Hematopoietic multipotent progenitor cell treated with erythropoietin and hydrocortisone succinate and interleukin-3 and kit ligand, for 15 days (in vitro differentiated cells): ENCODE results near the gene TMEM98.
A peak's percentile ranks its signal among the peaks of the same experiment; 100 is the strongest.
"Not testable (repeated sequence)": the region's sequence is repeated elsewhere in the genome, so short reads cannot be mapped to it uniquely, and the experiment has no call there.

Source experiments
- DNase-seq: peaks from one replicate; pipeline ENCODE4 v3.0.0-alpha.2; 2015; ENCODE audit warnings: low spot score

The TMEM98 gene

DNA sequence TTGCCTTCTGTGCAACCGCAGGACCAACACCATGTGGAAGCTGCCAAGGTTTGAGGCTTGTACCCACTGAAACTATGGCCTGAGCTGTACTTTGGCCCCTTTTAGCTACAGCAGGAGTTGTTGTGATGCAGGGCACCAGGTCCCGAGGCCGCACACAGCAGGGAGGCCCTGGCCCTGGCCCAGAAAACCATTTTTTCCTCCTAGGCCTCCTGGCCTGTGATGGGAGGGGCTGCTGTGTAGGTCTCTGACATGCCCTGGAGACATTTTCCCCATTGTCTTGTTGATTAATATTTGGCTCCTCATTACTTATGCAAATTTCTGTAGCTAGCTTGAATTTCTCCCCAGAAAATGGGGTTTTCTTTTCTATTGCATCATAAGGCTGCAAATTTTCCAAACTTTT is 53.7 kb downstream of the TMEM98 start:
- DNase-seq, result not testable (repeated sequence)

DNA sequence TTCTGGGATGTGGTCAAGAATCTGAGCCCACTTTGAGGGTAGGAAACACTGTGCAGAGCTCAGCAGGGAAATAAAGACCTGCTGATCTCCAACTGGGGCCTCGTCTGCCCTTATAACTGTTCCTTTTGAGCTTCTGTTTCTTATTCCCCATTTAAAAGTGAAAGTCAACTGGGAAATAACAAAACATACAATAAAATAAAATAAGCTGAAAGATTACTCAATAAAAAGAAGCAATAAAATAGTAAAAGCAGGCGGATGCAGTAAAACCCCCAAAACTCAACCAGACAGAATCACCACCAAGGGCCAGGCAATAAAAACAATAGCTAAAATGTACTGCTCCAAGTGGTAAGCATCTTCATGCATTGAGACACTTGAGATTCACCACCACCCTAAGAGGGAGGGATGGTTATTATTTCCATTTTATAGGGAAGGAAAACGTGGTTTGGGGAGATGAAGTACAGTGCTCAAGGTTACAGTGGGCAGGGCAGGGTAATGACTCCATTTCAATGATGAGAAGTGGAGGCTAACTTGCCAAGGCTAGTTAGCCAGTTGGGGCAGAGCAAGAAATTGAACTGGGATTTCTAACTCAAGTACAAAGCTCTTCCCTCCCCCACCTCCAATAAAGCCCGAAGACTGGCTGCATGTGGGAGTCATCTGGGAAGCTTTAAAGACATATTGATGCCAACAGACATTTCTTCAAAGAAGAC is 57.2 kb downstream of the TMEM98 start:
- no peak for DNase-seq

DNA sequence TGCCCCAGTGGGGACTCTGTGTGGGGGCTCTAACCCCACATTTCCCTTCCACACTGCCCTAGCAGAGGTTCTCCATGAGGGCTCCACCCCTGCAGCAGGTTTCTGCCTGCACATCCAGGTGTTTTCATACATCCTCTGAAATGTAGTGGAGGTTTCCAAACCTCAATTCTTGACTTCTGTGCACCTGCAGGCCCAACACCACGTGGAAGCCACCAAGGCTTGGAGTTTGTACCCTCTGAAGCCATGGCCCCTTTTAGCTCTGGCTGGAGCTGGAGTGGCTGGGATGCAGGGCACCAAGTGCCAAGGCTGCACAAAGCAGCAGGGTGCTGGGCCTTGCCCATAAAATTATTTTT is 59.5 kb downstream of the TMEM98 start:
- not testable (repeated sequence) for DNase-seq

DNA sequence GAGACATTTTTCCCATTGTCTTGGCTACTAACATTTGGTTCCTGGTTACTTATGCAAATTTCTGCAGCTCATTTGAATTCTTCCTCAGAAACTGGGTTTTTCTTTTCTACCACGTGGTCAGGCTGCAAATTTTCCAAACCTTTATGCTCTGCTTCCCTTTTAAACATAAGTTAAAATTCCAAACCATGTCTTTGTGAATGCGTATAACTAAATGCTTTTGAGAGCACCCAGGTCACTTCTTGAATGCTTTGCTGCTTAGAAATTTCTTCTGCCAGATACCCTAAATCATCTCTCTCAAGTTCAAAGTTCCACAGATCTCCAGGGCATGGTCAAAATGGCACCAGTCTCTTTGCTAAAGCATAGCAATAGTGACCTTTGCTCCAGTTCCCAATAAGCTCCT is 59.9 kb downstream of the TMEM98 start:
- DNase-seq, result not testable (repeated sequence)

DNA sequence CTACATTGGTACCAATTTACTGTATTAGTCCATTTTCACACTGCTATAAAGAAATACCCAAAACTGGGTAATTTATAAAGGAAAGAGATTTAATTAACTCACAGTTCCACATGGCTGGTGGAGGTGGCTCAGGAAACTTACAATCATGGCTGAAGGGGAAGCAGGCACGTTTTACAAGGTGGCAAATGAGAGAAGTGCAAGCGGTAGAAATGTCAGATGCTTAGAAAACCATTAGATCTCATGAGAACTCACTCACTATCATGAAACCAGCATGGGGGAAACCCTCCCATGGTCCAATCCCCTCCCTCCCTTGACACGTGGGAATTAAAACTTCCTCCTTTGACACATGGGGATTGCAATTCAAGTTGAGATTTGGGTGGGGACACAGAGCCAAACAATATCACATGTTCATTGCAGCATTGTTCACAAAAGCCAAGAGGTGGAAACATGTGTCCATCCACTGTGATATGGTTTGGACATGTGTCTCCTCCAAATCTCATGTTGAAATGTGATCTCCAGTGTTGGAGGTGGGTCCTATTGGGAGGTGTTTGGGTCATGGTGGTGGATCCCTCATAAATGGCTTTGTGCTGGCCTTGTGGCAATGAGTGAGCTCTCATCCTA is 60.6 kb downstream of the TMEM98 start:
- DNase-seq, result no peak

DNA sequence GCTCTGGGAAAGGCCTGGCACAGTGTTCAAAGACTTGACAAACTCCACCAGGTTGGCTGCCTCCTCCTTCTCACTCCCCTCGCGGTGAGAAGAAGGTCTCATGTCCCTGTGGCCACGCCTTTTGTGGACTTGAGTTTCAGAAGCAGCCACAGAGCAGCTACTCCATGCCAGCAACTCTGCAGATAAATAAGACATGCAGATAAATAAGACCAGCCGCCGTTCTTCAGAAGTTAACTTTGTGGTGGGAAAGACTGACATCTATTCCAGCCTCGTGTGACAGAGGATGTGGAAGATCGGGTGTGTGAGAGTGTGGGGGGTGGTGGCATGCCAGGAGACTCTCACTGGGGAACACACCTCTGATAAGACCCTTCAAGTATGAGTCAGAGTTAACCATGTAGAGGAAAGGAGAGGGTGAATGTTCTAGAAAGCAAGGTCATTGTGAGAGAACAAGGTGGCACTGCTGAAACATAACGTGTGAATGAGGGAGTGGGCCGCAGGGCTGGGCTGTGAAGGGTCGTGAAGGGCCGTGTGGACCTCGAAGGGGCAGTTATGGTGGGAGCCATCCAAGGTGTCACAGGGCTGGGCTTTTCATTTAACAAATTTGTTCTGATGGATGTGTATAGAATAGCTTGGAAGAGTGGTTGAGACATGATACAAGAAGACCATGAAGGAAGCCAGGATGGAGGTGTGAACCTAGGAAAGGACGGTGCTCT is 64.5 kb downstream of the TMEM98 start:
- DNase-seq, result peak; percentile 10

DNA sequence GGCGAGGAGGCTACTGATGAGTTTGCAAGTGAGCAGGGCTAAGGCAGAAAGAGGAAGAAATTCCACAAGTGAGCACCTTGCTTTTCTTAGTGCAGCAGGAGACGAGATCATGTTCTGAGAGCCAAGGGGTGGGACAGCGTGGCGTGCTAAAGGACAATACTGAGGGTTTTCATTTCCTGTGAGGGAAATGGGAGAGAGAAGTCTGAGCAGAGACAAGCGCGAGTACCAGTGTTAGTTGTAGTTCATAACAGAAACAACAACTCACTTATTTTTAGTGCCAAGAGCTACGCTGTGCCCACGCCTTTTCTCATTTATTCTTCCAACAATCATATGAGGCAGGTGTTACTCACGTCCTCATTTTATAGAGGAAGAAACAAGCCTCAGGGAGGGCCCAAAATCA is 66.0 kb downstream of the TMEM98 start:
- no peak for DNase-seq
